Right cardiac atrium (tissue), 5 donors: ENCODE data around the gene MRC2. TPM values are rescaled to one million over a fixed set of nuclear protein-coding genes. Genes with fewer than 3 reads are reported as not detected.
A peak's percentile ranks its signal among the peaks of the same experiment; 100 is the strongest.

ENCODE experiments used
- ATAC-seq, 2 donors: fragments of 200-7000 bp; cut with Tn5 transposase; one replicate each; pipeline versions ENCODE4 v1.8.0 to v1.9.1; 2020; ENCODE audit warnings: moderate library complexity in 2 of 2, mild to moderate bottlenecking in 1 of 2
- DNase-seq, 3 donors: peaks; one replicate each; pipeline ENCODE4 v3.0.0-alpha.2; 2020
- H3K27ac ChIP-seq: one replicate; pipeline ENCODE4 v1.5.1; 2013; ENCODE audit warnings: mild to moderate bottlenecking, low read length, control low read depth, moderate library complexity
- H3K27me3 ChIP-seq: one replicate; pipeline ENCODE4 v1.6.1; 2013; ENCODE audit not compliant: control insufficient read depth, insufficient read depth
- H3K4me1 ChIP-seq: one replicate; pipeline ENCODE4 v1.6.1; 2013; ENCODE audit warnings: low read length; ENCODE audit not compliant: control insufficient read depth, insufficient read depth
- H3K4me3 ChIP-seq: one replicate; pipeline ENCODE4 v1.5.1; 2013; ENCODE audit warnings: low read length, control low read depth
- H3K9me3 ChIP-seq: one replicate; pipeline ENCODE4 v1.6.1; 2013; ENCODE audit warnings: low read length; ENCODE audit not compliant: control insufficient read depth
- WGBS: extraction: QIAGEN DNeasy Blood & Tissue Kit; methylation state at CpG from one replicate; pipeline ENCODE4 v1.1.7; 2013; 5-methylcytosine and 5-hydroxymethylcytosine counted together
- intact Hi-C, 4 donors: fragments of 100-400 bp; cut with DNase I; formaldehyde crosslinking; loops; one replicate each; pipeline versions ENCODE4 v1.11.0 to v1.14.0; 2022 to 2023
- polyA plus RNA-seq: library from polyadenylated mRNA; stranded (reverse); fragments of 200-250 nt; gene quantifications from one replicate; pipeline ENCODE4 v1.2.3, GENCODE V29; 2013
- total RNA-seq, 4 donors: library from RNA; stranded (reverse); fragmentation: NEBNext Ultra II Directional; extraction: Animal tissue kit (Norgen Biotek cat#: 25700); gene quantifications; one replicate each; pipeline ENCODE4 v1.2.1, GENCODE V29; 2021
- donor health status: healthy with polysubstance abuse.
- donor health status: DM: no; HTN: yes; CAD: no.
- donor health status: DM: no; HTN: no; CAD: no.
- donor health status: DM: no; HTN: yes; CAD: no; lungs with severe emphysema.
- donor health status: DM: yes; HTN: yes; CAD: no.

The MRC2 gene
- total and polyA plus RNA-seq, 5 donors = 33.7 to 91.9 (median 50.7) TPM

GRCh38 chr17:62627904-62628633 is 599 bp downstream of the MRC2 start:
- peak overlapping the region; percentile 57 for H3K27ac ChIP-seq
- peak; percentile 11 to 38 for ATAC-seq
- peak; percentile 70 to 87 (median 85) for DNase-seq
- 3% methylated on average over 61 of the region's 61 CpGs for WGBS
- H3K9me3 ChIP-seq = no peaks in the 10 kb centered on the region
- no peaks in the 10 kb centered on the region for H3K27me3 ChIP-seq
- intact Hi-C loops = no loop called here
- H3K4me3 ChIP-seq = peak overlapping the region; percentile 51
- H3K4me1 ChIP-seq = peaks cover 2% of the 10 kb centered on the region

GRCh38 chr17:62628831-62629555 is 1.5 kb downstream of the MRC2 start:
- Histone ChIP-seq H3K27ac (no peak overlapping the region), H3K4me3 (peak overlapping the region; percentile 51), H3K4me1 (peaks cover 2% of the 10 kb centered on the region), H3K27me3 (no peaks in the 10 kb centered on the region), H3K9me3 (no peaks in the 10 kb centered on the region)
- 46% methylated on average over 19 of the region's 19 CpGs for WGBS
- DNase-seq = peak; percentile 74 to 81 (median 81)
- intact Hi-C loops = no loop called here
- peak; percentile 3 to 25 for ATAC-seq

- intact Hi-C loops = no loop called here
- no peak overlapping the region for H3K27ac ChIP-seq
- ATAC-seq (no peak), DNase-seq (no peak)
- WGBS = 62% methylated on average over 19 of the region's 19 CpGs
- H3K27me3 ChIP-seq = no peaks in the 10 kb centered on the region
- no peaks in the 10 kb centered on the region for H3K9me3 ChIP-seq
- H3K4me1 ChIP-seq = peaks cover 2% of the 10 kb centered on the region
- no peak overlapping the region for H3K4me3 ChIP-seq
Observed at GRCh38 chr17:62629556-62630364, 2.3 kb downstream of the MRC2 start.

- WGBS = 72% methylated on average over 12 of the region's 12 CpGs
- no peaks in the 10 kb centered on the region for H3K27me3 ChIP-seq
- no peak overlapping the region for H3K4me3 ChIP-seq
- H3K4me1 ChIP-seq = peaks cover 2% of the 10 kb centered on the region
- DNase-seq (no peak), ATAC-seq (no peak)
- H3K27ac ChIP-seq = no peak overlapping the region
- H3K9me3 ChIP-seq = no peaks in the 10 kb centered on the region
- intact Hi-C loops = no loop called here
Observed at GRCh38 chr17:62630365-62631085, 3.1 kb downstream of the MRC2 start.

GRCh38 chr17:62631086-62631935 is 3.8 kb downstream of the MRC2 start:
- DNase-seq = no peak
- H3K4me3 ChIP-seq = no peak overlapping the region
- H3K9me3 ChIP-seq = no peaks in the 10 kb centered on the region
- no peak for ATAC-seq
- 93% methylated on average over 23 of the region's 23 CpGs for WGBS
- no peaks in the 10 kb centered on the region for H3K4me1 ChIP-seq
- H3K27me3 ChIP-seq = no peaks in the 10 kb centered on the region
- no peak overlapping the region for H3K27ac ChIP-seq
- intact Hi-C loops = no loop called here

GRCh38 chr17:62631936-62632924 is 4.8 kb downstream of the MRC2 start:
- H3K27me3 ChIP-seq = no peaks in the 10 kb centered on the region
- WGBS = 73% methylated on average over 27 of the region's 27 CpGs
- no peaks in the 10 kb centered on the region for H3K9me3 ChIP-seq
- H3K27ac ChIP-seq = no peak overlapping the region
- ATAC-seq = no peak
- intact Hi-C loops = no loop called here
- no peak for DNase-seq
- H3K4me1 ChIP-seq = no peaks in the 10 kb centered on the region
- H3K4me3 ChIP-seq = no peak overlapping the region

- 76% methylated on average over 9 of the region's 9 CpGs for WGBS
- ATAC-seq (no peak), DNase-seq (no peak)
- H3K27ac ChIP-seq = no peak overlapping the region
- H3K4me1 ChIP-seq = no peaks in the 10 kb centered on the region
- H3K9me3 ChIP-seq = no peaks in the 10 kb centered on the region
- intact Hi-C loops = no loop called here
- H3K4me3 ChIP-seq = no peak overlapping the region
- no peaks in the 10 kb centered on the region for H3K27me3 ChIP-seq
Observed at GRCh38 chr17:62637809-62638208, 10.3 kb downstream of the MRC2 start.

GRCh38 chr17:62641153-62641552 is 13.7 kb downstream of the MRC2 start:
- DNase-seq (no peak), ATAC-seq (no peak)
- intact Hi-C loops = no loop called here
- H3K4me3 ChIP-seq = no peak overlapping the region
- no peak overlapping the region for H3K27ac ChIP-seq
- H3K9me3 ChIP-seq = no peaks in the 10 kb centered on the region
- 79% methylated on average over 10 of the region's 10 CpGs for WGBS
- no peaks in the 10 kb centered on the region for H3K4me1 ChIP-seq
- H3K27me3 ChIP-seq = no peaks in the 10 kb centered on the region

GRCh38 chr17:62641951-62642350 is 14.5 kb downstream of the MRC2 start:
- no peaks in the 10 kb centered on the region for H3K27me3 ChIP-seq
- DNase-seq (no peak), ATAC-seq (no peak)
- intact Hi-C loops = no loop called here
- no peaks in the 10 kb centered on the region for H3K4me1 ChIP-seq
- 68% methylated on average over 6 of the region's 6 CpGs for WGBS
- no peak overlapping the region for H3K27ac ChIP-seq
- no peak overlapping the region for H3K4me3 ChIP-seq
- no peaks in the 10 kb centered on the region for H3K9me3 ChIP-seq
